Measurements from ENCODE around the gene PTAFR.

The PTAFR gene

GRCh38 chr1:28134651-28135207, 41.8 kb downstream of the PTAFR start:
- DNase-seq (ENCODE audit: low spot score in 2 of 2) (no peak), ATAC-seq (replicated peaks; ENCODE audit: extremely low read depth, poor library complexity, severe bottlenecking) (no peak)
- Mint-ChIP-seq H3K4me3 (no peak overlapping the region), H3K27me3 (no peaks in the 10 kb centered on the region), H3K9me3 (no peaks in the 10 kb centered on the region), H3K4me1 (no peaks in the 10 kb centered on the region), H3K27ac (ENCODE audit: low read depth) (no peak overlapping the region), H3K36me3 (ENCODE audit: insufficient read depth) (no peaks in the 10 kb centered on the region)

- no peaks in the 10 kb centered on the region for H3K27me3 Mint-ChIP-seq
- H3K4me3 Mint-ChIP-seq, result no peak overlapping the region
- no peak overlapping the region for H3K27ac Mint-ChIP-seq (ENCODE audit: low read depth)
- DNase-seq (ENCODE audit: low spot score in 2 of 2), result no peak
- H3K4me1 Mint-ChIP-seq, result no peaks in the 10 kb centered on the region
- peaks cover 3% of the 10 kb centered on the region for H3K36me3 Mint-ChIP-seq (ENCODE audit: insufficient read depth)
- no peaks in the 10 kb centered on the region for H3K9me3 Mint-ChIP-seq
- no peak for ATAC-seq (replicated peaks; ENCODE audit: extremely low read depth, poor library complexity, severe bottlenecking)
Measured at GRCh38 chr1:28132171-28133167, 44.0 kb downstream of the PTAFR start.

- H3K27ac Mint-ChIP-seq (ENCODE audit: low read depth), result no peak overlapping the region
- H3K27me3 Mint-ChIP-seq, result peaks cover 9% of the 10 kb centered on the region
- no peak overlapping the region for H3K4me3 Mint-ChIP-seq
- no peaks in the 10 kb centered on the region for H3K4me1 Mint-ChIP-seq
- H3K36me3 Mint-ChIP-seq (ENCODE audit: insufficient read depth), result peaks cover 3% of the 10 kb centered on the region
- DNase-seq (ENCODE audit: low spot score in 2 of 2) (no peak), ATAC-seq (replicated peaks; ENCODE audit: extremely low read depth, poor library complexity, severe bottlenecking) (no peak)
- no peaks in the 10 kb centered on the region for H3K9me3 Mint-ChIP-seq
Measured at GRCh38 chr1:28130901-28131300, 45.6 kb downstream of the PTAFR start.

- ATAC-seq (replicated peaks; ENCODE audit: extremely low read depth, poor library complexity, severe bottlenecking), result no peak
- H3K27ac Mint-ChIP-seq (ENCODE audit: low read depth), result no peak overlapping the region
- peaks cover 3% of the 10 kb centered on the region for H3K36me3 Mint-ChIP-seq (ENCODE audit: insufficient read depth)
- H3K4me3 Mint-ChIP-seq, result no peak overlapping the region
- DNase-seq (ENCODE audit: low spot score in 2 of 2), result no peak
- H3K4me1 Mint-ChIP-seq, result no peaks in the 10 kb centered on the region
- H3K27me3 Mint-ChIP-seq, result peaks cover 9% of the 10 kb centered on the region
- H3K9me3 Mint-ChIP-seq, result no peaks in the 10 kb centered on the region
Measured at GRCh38 chr1:28129150-28129549, 47.3 kb downstream of the PTAFR start.

- Mint-ChIP-seq H3K27ac (ENCODE audit: low read depth) (no peak overlapping the region), H3K4me1 (no peaks in the 10 kb centered on the region), H3K27me3 (peaks cover 9% of the 10 kb centered on the region), H3K4me3 (no peak overlapping the region), H3K36me3 (ENCODE audit: insufficient read depth) (peaks cover 3% of the 10 kb centered on the region), H3K9me3 (no peaks in the 10 kb centered on the region)
- ATAC-seq (replicated peaks; ENCODE audit: extremely low read depth, poor library complexity, severe bottlenecking), result no peak
- no peak for DNase-seq (ENCODE audit: low spot score in 2 of 2)
Measured at GRCh38 chr1:28127617-28128257, 48.8 kb downstream of the PTAFR start.

- Mint-ChIP-seq H3K27ac (ENCODE audit: low read depth) (no peak overlapping the region), H3K9me3 (no peaks in the 10 kb centered on the region), H3K4me3 (no peak overlapping the region), H3K36me3 (ENCODE audit: insufficient read depth) (peaks cover 3% of the 10 kb centered on the region), H3K4me1 (no peaks in the 10 kb centered on the region), H3K27me3 (peaks cover 9% of the 10 kb centered on the region)
- DNase-seq (ENCODE audit: low spot score in 2 of 2) (no peak), ATAC-seq (replicated peaks; ENCODE audit: extremely low read depth, poor library complexity, severe bottlenecking) (no peak)
Measured at GRCh38 chr1:28126783-28127490, 49.6 kb downstream of the PTAFR start.

- peaks cover 9% of the 10 kb centered on the region for H3K27me3 Mint-ChIP-seq
- H3K27ac Mint-ChIP-seq (ENCODE audit: low read depth), result no peak overlapping the region
- no peaks in the 10 kb centered on the region for H3K9me3 Mint-ChIP-seq
- H3K4me3 Mint-ChIP-seq, result no peak overlapping the region
- no peak for DNase-seq (ENCODE audit: low spot score in 2 of 2)
- peaks cover 3% of the 10 kb centered on the region for H3K36me3 Mint-ChIP-seq (ENCODE audit: insufficient read depth)
- H3K4me1 Mint-ChIP-seq, result no peaks in the 10 kb centered on the region
- no peak for ATAC-seq (replicated peaks; ENCODE audit: extremely low read depth, poor library complexity, severe bottlenecking)
Measured at GRCh38 chr1:28126212-28126611, 50.3 kb downstream of the PTAFR start.

- H3K9me3 Mint-ChIP-seq, result no peaks in the 10 kb centered on the region
- H3K36me3 Mint-ChIP-seq (ENCODE audit: insufficient read depth), result peaks cover 3% of the 10 kb centered on the region
- H3K27me3 Mint-ChIP-seq, result peaks cover 9% of the 10 kb centered on the region
- no peak overlapping the region for H3K4me3 Mint-ChIP-seq
- no peak overlapping the region for H3K27ac Mint-ChIP-seq (ENCODE audit: low read depth)
- ATAC-seq (replicated peaks; ENCODE audit: extremely low read depth, poor library complexity, severe bottlenecking), result no peak
- H3K4me1 Mint-ChIP-seq, result no peaks in the 10 kb centered on the region
- no peak for DNase-seq (ENCODE audit: low spot score in 2 of 2)
Measured at GRCh38 chr1:28123461-28123961, 53.0 kb downstream of the PTAFR start.

- ATAC-seq (replicated peaks; ENCODE audit: extremely low read depth, poor library complexity, severe bottlenecking), result no peak
- Mint-ChIP-seq H3K4me3 (no peak overlapping the region), H3K27me3 (peaks cover 9% of the 10 kb centered on the region), H3K27ac (ENCODE audit: low read depth) (no peak overlapping the region), H3K36me3 (ENCODE audit: insufficient read depth) (no peaks in the 10 kb centered on the region), H3K4me1 (no peaks in the 10 kb centered on the region), H3K9me3 (no peaks in the 10 kb centered on the region)
- DNase-seq (ENCODE audit: low spot score in 2 of 2), result no peak
Measured at GRCh38 chr1:28122183-28122582, 54.3 kb downstream of the PTAFR start.

GRCh38 chr1:28119556-28119955, 56.9 kb downstream of the PTAFR start:
- H3K9me3 Mint-ChIP-seq, result no peaks in the 10 kb centered on the region
- H3K4me1 Mint-ChIP-seq, result peaks cover 6% of the 10 kb centered on the region
- H3K4me3 Mint-ChIP-seq, result no peak overlapping the region
- no peak overlapping the region for H3K27ac Mint-ChIP-seq (ENCODE audit: low read depth)
- no peak for ATAC-seq (replicated peaks; ENCODE audit: extremely low read depth, poor library complexity, severe bottlenecking)
- no peaks in the 10 kb centered on the region for H3K27me3 Mint-ChIP-seq
- H3K36me3 Mint-ChIP-seq (ENCODE audit: insufficient read depth), result no peaks in the 10 kb centered on the region
- no peak for DNase-seq (ENCODE audit: low spot score in 2 of 2)

- H3K27me3 Mint-ChIP-seq, result no peaks in the 10 kb centered on the region
- H3K4me3 Mint-ChIP-seq, result no peak overlapping the region
- H3K36me3 Mint-ChIP-seq (ENCODE audit: insufficient read depth), result no peaks in the 10 kb centered on the region
- no peak overlapping the region for H3K27ac Mint-ChIP-seq (ENCODE audit: low read depth)
- ATAC-seq (replicated peaks; ENCODE audit: extremely low read depth, poor library complexity, severe bottlenecking) (no peak), DNase-seq (ENCODE audit: low spot score in 2 of 2) (no peak)
- peaks cover 6% of the 10 kb centered on the region for H3K4me1 Mint-ChIP-seq
- H3K9me3 Mint-ChIP-seq, result no peaks in the 10 kb centered on the region
Measured at GRCh38 chr1:28118640-28119307, 57.7 kb downstream of the PTAFR start.

GRCh38 chr1:28115267-28115666, 61.2 kb downstream of the PTAFR start:
- peaks cover 10% of the 10 kb centered on the region for H3K4me1 Mint-ChIP-seq

More at GRCh38 chr1:28115267-28115666, 61.2 kb downstream of the PTAFR start:
- Mint-ChIP-seq H3K36me3 (ENCODE audit: insufficient read depth) (no peaks in the 10 kb centered on the region), H3K4me3 (no peak overlapping the region), H3K27me3 (no peaks in the 10 kb centered on the region), H3K9me3 (peaks cover 5% of the 10 kb centered on the region), H3K27ac (ENCODE audit: low read depth) (no peak overlapping the region)
- peak in 1 of 2 donors; percentile 15 for DNase-seq (ENCODE audit: low spot score in 2 of 2)
- ATAC-seq (replicated peaks; ENCODE audit: extremely low read depth, poor library complexity, severe bottlenecking), result peak; percentile 43

Data from central memory CD8-positive, alpha-beta T cell (primary cell).